Measurements from ENCODE around the gene ACACB. TPM values are rescaled to one million over a fixed set of nuclear protein-coding genes. Genes with fewer than 3 reads are reported as not detected.

Gene ACACB
- 1.7 TPM for total RNA-seq (ENCODE audit: unreplicated experiment)
- long read RNA-seq, result 0 reads

GRCh38 chr12:109115758-109116610, at the start of gene ACACB:
TSS of gene ACACB (plus strand) at chr12:109116587. CDS start at chr12:109139406, 22,819 bp downstream.
- Mint-ChIP-seq H3K4me1 (ENCODE audit: unreplicated experiment) (peaks cover 5% of the 10 kb centered on the region), H3K27me3 (ENCODE audit: unreplicated experiment) (peaks cover 2% of the 10 kb centered on the region), H3K36me3 (ENCODE audit: low read depth, unreplicated experiment) (no peaks in the 10 kb centered on the region), H3K4me3 (ENCODE audit: unreplicated experiment) (no peak within 1 kb of the TSS), H3K9me3 (ENCODE audit: unreplicated experiment) (no peaks in the 10 kb centered on the region), H3K27ac (ENCODE audit: unreplicated experiment) (no peak within 1 kb of the TSS)
- no peak for DNase-seq (ENCODE audit: low spot score)
- TF ChIP-seq CTCF (IDR thresholded peaks at IDR 0.05; ENCODE audit: unreplicated experiment), result no peak

GRCh38 chr12:109069307-109070271, 46.8 kb upstream of the ACACB start:
- Mint-ChIP-seq H3K4me1 (ENCODE audit: unreplicated experiment) (peaks cover 12% of the 10 kb centered on the region), H3K4me3 (ENCODE audit: unreplicated experiment) (no peak overlapping the region), H3K27ac (ENCODE audit: unreplicated experiment) (no peak overlapping the region), H3K9me3 (ENCODE audit: unreplicated experiment) (no peaks in the 10 kb centered on the region), H3K36me3 (ENCODE audit: low read depth, unreplicated experiment) (peaks cover 30% of the 10 kb centered on the region), H3K27me3 (ENCODE audit: unreplicated experiment) (peaks cover 4% of the 10 kb centered on the region)
- TF ChIP-seq CTCF (IDR thresholded peaks at IDR 0.05; ENCODE audit: unreplicated experiment), result no peak
- peak; percentile 9 for DNase-seq (ENCODE audit: low spot score)

- Mint-ChIP-seq H3K4me1 (ENCODE audit: unreplicated experiment) (peaks cover 3% of the 10 kb centered on the region), H3K9me3 (ENCODE audit: unreplicated experiment) (no peaks in the 10 kb centered on the region), H3K4me3 (ENCODE audit: unreplicated experiment) (peak overlapping the region; percentile 23), H3K27me3 (ENCODE audit: unreplicated experiment) (no peaks in the 10 kb centered on the region), H3K36me3 (ENCODE audit: low read depth, unreplicated experiment) (peaks cover 38% of the 10 kb centered on the region), H3K27ac (ENCODE audit: unreplicated experiment) (no peak overlapping the region)
- DNase-seq (ENCODE audit: low spot score), result no peak
- TF ChIP-seq CTCF (IDR thresholded peaks at IDR 0.05; ENCODE audit: unreplicated experiment), result no peak
Measured at GRCh38 chr12:109074866-109075265, 41.5 kb upstream of the ACACB start.

GRCh38 chr12:109082751-109083150, 33.6 kb upstream of the ACACB start:
- Mint-ChIP-seq H3K9me3 (ENCODE audit: unreplicated experiment) (no peaks in the 10 kb centered on the region), H3K27ac (ENCODE audit: unreplicated experiment) (no peak overlapping the region), H3K4me3 (ENCODE audit: unreplicated experiment) (no peak overlapping the region), H3K4me1 (ENCODE audit: unreplicated experiment) (peaks cover 6% of the 10 kb centered on the region), H3K36me3 (ENCODE audit: low read depth, unreplicated experiment) (peaks cover 35% of the 10 kb centered on the region), H3K27me3 (ENCODE audit: unreplicated experiment) (no peaks in the 10 kb centered on the region)
- TF ChIP-seq CTCF (IDR thresholded peaks at IDR 0.05; ENCODE audit: unreplicated experiment), result no peak
- no peak for DNase-seq (ENCODE audit: low spot score)
